Erythroblast (primary cell): Measurements from ENCODE around the gene ICE2.

Experiments
- GATA1 ChIP-seq: IDR thresholded peaks from 2 replicates; pipeline ENCODE4 v1.6.1; 2011; ENCODE audit warnings: low read depth, mild to moderate bottlenecking, control low read depth, low read length, moderate library complexity
- POLR2A ChIP-seq: IDR thresholded peaks from 2 replicates; pipeline ENCODE4 v1.6.1; 2011; ENCODE audit warnings: mild to moderate bottlenecking, low read length

- TF ChIP-seq POLR2A (no peak), GATA1 (no peak)
Measured at GRCh38 chr15:60413231-60413824, 65.6 kb downstream of the ICE2 start.
